Activated CD4-positive, CD25-positive, alpha-beta regulatory T cell treated with anti-CD3 and anti-CD28 coated beads, Interleukin-2, amount 50 U/mL, for 24 hours (primary cell): ENCODE results near the gene SWT1.
"Not testable (repeated sequence)": the region's sequence is repeated elsewhere in the genome, so short reads cannot be mapped to it uniquely, and the experiment has no call there.

ENCODE experiments used
- ATAC-seq, 2 donors: fragments of 150-1000 bp; cut with Tn5 transposase; one replicate each; pipeline ENCODE4 v1.10.0; 2021; ENCODE audit warnings: mild to moderate bottlenecking in 1 of 2, moderate library complexity in 1 of 2

Gene SWT1

DNA sequence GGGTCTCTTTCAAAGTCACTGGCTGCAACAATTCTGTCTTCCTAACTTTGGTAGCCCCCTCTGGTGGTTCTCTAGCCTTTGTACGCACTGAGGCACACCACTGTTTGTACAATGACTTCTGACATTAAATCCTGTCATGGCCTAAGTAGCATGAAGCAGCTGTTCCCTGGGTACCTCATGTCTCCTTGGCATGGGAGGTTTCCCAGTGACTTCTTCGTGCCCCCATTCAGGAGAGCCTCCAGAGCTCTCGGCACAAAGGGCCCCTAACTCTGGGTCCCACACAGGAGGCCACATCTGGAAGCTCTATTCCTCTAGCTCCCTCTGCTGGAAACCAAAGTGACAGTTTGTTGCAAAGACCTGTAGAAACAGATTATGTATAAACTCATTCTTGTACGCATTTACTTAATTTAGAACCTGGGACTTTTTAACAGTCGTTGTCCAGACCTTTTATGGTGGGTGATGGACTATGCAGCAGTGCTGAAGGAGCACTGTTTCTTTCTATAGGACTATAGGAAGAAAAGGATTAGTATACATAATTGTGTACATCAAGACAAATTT lies 13.4 kb downstream of the SWT1 start:
- peak; percentile 65 to 78 for ATAC-seq

- no peak for ATAC-seq
These were observed 36.8 kb downstream of the SWT1 start for GRCh38 chr1:185193756-185194155.

DNA sequence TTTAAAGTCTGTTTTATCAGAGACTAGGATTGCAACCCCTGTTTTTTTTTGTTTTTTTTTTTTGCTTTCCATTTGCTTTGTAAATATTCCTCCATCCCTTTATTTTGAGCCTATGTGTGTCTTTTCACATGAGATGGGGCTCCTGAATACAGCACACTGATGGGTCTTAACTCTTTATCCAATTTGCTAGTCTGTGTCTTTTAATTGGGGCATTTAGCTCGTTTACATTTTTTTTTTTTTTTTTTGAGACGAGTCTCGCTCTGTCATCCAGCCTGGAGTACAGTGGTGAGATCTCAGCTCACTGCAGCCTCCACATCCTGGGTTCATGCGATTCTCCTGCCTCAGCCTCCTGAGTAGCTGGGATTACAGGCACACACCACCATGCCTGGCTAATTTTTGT lies 41.7 kb downstream of the SWT1 start:
- ATAC-seq: not testable (repeated sequence)

GRCh38 chr1:185200889-185201288 lies 43.9 kb downstream of the SWT1 start:
- no peak for ATAC-seq

DNA sequence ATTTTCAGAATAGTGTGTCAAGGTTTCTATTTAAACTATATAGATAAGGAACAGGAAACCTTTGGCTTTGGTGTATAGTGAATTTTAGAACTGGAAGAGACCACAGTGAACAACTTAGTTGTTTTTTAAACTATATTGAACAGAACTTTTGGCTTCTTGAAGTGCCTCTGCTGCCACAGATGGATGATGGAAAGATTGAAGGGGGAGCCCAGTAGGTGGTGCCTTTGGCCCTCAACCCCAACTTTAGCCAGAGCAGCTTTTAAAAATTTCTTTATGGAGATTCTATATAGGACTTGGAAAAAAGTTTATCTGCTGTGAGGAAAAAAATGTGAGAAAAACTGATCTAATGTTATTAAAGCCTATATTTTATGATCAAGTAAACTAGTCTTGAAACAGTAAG lies 50.2 kb downstream of the SWT1 start:
- ATAC-seq: no peak

GRCh38 chr1:185207980-185208602 lies 51.1 kb downstream of the SWT1 start:
- no peak for ATAC-seq

GRCh38 chr1:185208626-185209180 lies 51.7 kb downstream of the SWT1 start:
- no peak for ATAC-seq

DNA sequence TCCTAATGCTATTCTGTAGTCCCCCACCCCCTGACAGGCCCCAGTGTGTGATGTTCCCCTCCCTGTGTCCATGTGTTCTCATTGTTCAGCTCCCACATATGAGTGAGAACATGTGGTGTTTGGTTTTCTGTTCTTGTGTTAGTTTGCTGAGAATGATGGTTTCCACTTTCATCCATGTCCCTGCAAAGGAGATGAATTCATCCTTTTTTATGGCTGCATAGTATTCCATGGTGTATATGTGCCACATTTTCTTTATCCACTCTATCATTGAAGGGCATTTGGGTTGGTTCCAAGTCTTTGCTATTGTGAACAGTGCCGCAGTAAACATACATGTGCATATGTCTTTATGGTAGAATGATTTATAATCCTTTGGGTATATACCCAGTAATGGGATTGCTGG lies 52.4 kb downstream of the SWT1 start:
- ATAC-seq: not testable (repeated sequence)

- ATAC-seq: no peak
These were observed 56.1 kb downstream of the SWT1 start for GRCh38 chr1:185213091-185213490.

DNA sequence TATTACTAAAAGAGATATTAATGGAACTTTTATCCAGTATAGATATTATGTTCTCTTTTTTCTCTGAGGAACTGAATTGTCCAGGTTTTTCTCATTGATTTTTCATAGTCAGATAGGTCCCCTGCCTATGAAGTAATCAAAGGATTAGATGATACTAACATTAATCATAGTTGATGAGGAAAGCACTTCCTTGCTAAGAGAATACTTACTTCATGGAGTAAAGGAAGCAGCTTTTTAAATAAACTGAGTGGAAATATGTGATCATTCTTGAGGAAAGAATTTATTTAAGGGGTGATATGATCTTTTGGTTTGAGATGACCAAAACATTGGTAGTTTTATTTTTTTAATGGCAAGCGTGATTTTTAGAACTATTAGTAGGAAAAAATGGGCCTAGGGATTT lies 58.9 kb downstream of the SWT1 start:
- ATAC-seq: no peak

GRCh38 chr1:185224132-185224531 lies 67.2 kb downstream of the SWT1 start:
- no peak for ATAC-seq

DNA sequence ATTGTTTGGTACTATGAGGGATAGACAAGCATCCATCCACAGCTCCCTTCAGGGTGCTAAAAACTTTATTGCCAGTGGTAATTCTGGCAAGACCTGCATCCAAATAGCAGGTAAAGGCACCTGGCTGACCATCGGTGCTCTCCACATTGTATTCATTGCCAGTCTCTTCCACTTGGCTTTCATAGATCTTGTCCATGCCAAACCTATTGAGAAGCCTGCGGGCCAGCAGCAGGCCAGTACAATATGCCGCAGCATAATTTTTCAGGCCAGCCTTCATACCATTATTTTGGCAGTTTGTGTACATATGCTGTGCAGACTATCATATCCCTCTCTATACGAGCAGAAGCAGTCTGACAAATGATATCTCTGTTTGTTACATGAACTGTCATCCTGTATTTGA lies 70.2 kb downstream of the SWT1 start:
- ATAC-seq: no peak

DNA sequence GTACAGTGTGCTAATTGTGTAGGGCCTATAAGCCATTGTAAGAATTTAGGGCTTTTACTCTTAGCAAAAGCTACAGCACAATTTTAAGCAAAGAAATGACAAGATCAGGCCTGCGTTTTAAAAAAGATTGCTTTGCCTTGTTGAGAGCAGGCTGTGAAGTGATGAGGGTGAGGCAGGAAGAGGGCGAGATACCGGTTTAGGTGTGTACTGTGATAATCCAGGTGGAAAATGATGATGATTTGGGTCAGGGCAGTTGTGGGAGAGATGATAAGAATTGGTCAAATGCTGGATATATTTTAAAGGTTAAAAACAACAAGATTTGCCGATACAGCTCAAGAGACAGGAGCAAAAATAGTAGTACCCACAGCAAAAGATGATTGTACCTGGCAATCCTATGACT lies 72.0 kb downstream of the SWT1 start:
- no peak for ATAC-seq

DNA sequence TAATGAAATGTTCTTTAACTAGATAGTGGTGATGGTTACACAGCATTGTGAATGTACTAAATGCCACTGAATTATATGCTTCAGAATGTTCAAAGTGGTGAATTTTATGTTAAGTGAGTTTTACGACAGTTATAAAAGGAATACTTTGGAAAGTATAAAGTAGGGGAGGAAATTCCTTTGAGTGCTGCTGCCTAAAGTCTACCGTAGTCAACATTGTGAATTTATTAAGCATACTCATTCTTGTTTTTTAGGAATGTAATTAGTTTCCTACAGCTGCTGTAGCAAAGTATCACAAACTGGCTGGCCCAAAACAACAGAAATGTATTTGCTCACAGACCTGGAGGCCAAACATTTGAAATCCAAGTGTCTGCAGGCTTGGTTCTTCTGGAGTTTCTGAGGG lies 73.0 kb downstream of the SWT1 start:
- ATAC-seq: no peak

- ATAC-seq: no peak
These were observed 75.9 kb downstream of the SWT1 start for GRCh38 chr1:185232874-185233273.

GRCh38 chr1:185234183-185234582 lies 77.2 kb downstream of the SWT1 start:
- not testable (repeated sequence) for ATAC-seq

GRCh38 chr1:185237176-185237575 lies 80.2 kb downstream of the SWT1 start:
- not testable (repeated sequence) for ATAC-seq

GRCh38 chr1:185237661-185238060 lies 80.7 kb downstream of the SWT1 start:
- ATAC-seq: no peak

GRCh38 chr1:185238447-185238846 lies 81.5 kb downstream of the SWT1 start:
- ATAC-seq: no peak

DNA sequence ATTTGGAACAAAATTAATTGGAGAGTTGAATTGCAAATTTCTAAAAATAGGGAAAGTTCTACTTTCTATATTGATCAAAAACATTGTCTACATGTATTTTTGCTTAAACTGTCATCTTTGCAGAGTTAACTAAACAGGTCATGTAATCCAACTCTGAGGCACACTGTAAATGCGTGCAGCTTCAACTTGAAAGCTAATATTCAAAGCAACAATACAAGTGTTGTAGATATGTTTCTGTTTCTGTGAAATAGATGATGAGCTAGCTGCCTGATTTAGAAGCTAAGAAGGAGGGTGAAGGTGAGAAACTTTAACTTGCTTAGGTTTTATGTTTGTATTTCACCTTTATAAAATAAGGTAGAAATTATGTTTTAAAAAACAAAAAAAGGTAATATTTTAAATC lies 82.9 kb downstream of the SWT1 start:
- no peak for ATAC-seq

- no peak for ATAC-seq
These were observed 84.2 kb downstream of the SWT1 start for GRCh38 chr1:185241127-185241526.

DNA sequence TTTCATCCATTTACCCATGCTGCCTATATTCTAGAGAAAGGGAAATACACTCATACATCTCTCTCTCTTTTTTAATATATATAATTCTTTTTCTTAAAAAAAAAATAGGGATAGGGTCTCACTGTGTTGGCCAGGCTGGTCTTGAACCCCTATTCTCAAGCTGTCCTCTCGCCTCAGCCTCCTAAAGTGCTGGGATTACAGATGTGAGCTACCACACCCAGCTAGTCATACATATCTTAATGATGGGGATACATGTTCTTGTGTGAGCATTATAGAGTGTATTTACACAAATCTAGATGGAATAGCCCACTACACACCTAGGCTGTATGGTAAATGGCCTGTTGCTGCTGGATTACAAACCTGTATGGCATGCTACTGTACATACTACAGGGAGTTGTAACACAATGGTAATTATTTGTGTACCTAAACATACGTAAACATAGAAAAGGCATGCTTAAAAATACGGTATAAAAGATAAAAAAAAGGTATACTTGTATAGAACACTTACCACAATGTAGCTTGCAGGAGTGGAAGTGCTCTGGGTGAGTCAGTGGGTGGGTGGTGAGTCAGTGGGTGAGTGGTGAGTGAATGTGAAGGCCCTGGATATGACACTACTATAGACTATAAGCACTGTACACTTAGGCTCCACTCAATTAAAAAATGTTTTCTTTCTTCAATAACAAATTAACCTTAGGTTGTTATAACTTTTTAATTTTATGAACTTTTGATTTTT lies 87.2 kb downstream of the SWT1 start:
- peak; percentile 100 for ATAC-seq

- no peak for ATAC-seq
These were observed 88.5 kb downstream of the SWT1 start for GRCh38 chr1:185245466-185245865.

- ATAC-seq: no peak
These were observed 92.6 kb downstream of the SWT1 start for GRCh38 chr1:185249563-185249962.
